CD4-positive, alpha-beta T cell treated with Interleukin-21 for 1 hour (primary cell): ENCODE data around the gene GLP1R.

Source experiments
- DNase-seq: peaks from one replicate; pipeline ENCODE4 v3.0.0-alpha.2; 2020

The GLP1R gene

DNA sequence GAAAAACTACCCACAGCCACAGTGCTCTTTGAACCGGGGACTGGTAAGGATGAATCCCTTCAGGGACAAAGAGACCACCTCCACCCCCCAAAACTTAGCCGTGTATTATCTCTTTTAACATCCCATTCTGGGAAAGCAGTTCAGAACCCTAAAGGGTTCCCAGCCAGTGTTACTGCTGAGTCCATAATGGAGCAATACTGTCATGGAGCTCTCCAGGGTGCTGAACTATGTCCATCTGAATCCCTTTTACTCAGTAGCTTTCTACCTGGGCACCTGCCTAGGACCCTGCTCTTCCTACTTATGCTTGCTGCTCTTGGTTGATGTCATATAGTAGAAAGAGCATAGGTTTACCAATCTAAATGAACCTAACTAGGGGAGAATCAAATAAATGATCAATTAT is 88.7 kb downstream of the GLP1R start:
- no peak for DNase-seq
